Esophagus muscularis mucosa (tissue), 4 donors: Measurements from ENCODE around the gene ARFGAP3. TPM values are rescaled to one million over a fixed set of nuclear protein-coding genes. Genes with fewer than 3 reads are reported as not detected.

Experiments
- DNase-seq: peaks from one replicate; pipeline ENCODE4 v3.0.0-alpha.2; 2017; ENCODE audit errors: extremely low spot score
- H3K27ac ChIP-seq, 4 donors: fragments of 200-600 bp; sonication (generic); replicated peaks in 1 of 4; 1 replicate in 3 of 4; 2 replicates in 1 of 4; pipeline ENCODE4 v1.5.1; 2016 to 2019; ENCODE audit warnings: mild to moderate bottlenecking in 1 of 4
- H3K27me3 ChIP-seq, 4 donors: fragments of 200-600 bp; sonication (generic); one replicate each; pipeline versions ENCODE4 v1.5.1 to v1.6.0; 2016 to 2019
- H3K36me3 ChIP-seq, 4 donors: fragments of 200-600 bp; sonication (generic); one replicate each; pipeline ENCODE4 v1.5.1; 2016 to 2019
- H3K4me1 ChIP-seq, 4 donors: fragments of 200-600 bp; sonication (generic); one replicate each; pipeline ENCODE4 v1.5.1; 2016 to 2019
- H3K4me3 ChIP-seq, 4 donors: fragments of 200-600 bp; sonication (generic); 1 replicate in 2 of 4; 2 replicates in 2 of 4; pipeline ENCODE4 v1.5.1; 2016 to 2019; ENCODE audit warnings: mild to moderate bottlenecking in 4 of 4, moderate library complexity in 1 of 4
- H3K9me3 ChIP-seq, 4 donors: fragments of 200-600 bp; sonication (generic); 1 replicate in 3 of 4; 2 replicates in 1 of 4; pipeline ENCODE4 v1.5.1; 2016 to 2019
- EP300 ChIP-seq: sonication (generic); formaldehyde crosslinking; IDR thresholded peaks from one replicate; pipeline ENCODE4 v1.6.1; 2017; ENCODE audit warnings: antibody characterized with exemption
- POLR2A ChIP-seq: fragments of 450-650 bp; IDR thresholded peaks from one replicate; pipeline ENCODE4 v1.6.1; 2017; ENCODE audit warnings: antibody characterized with exemption, moderate library complexity, mild to moderate bottlenecking, low read depth
- POLR2AphosphoS5 ChIP-seq, 2 donors: sonication (generic); formaldehyde crosslinking; IDR thresholded peaks; one replicate each; pipeline ENCODE4 v1.6.1; 2017; ENCODE audit warnings: antibody characterized with exemption in 2 of 2
- whole genome bisulfite sequencing: methylation state at CpG from one replicate; pipeline ENCODE4 v1.1.5; 2018; 5-methylcytosine and 5-hydroxymethylcytosine counted together
- intact Hi-C: fragments of 100-400 bp; cut with DNase I; formaldehyde crosslinking; loops from one replicate; pipeline ENCODE4 v1.15.1; 2023
- total RNA-seq, 4 donors: library from RNA; depleted of rRNA; stranded (reverse); fragments of >200 nt; gene quantifications; one replicate each; pipeline versions ENCODE4 v1.1.0 to v1.2.1, GENCODE V29; 2016
- TF ChIP-seq, protein P1 (sequence below), 3 experiments: fragments of 200-600 bp in 2 of 3; fragments of 450-650 bp in 1 of 3; sonication (generic) in 2 of 3; IDR thresholded peaks; one replicate each; pipeline ENCODE4 v1.5.1; 2017 to 2019; ENCODE audit warnings: antibody characterized with exemption in 3 of 3, mild to moderate bottlenecking in 2 of 3, moderate library complexity in 1 of 3

Gene ARFGAP3
- total RNA-seq, 4 donors from 2014 or later = 38.8 to 63.5 (median 41.4) TPM

DNA sequence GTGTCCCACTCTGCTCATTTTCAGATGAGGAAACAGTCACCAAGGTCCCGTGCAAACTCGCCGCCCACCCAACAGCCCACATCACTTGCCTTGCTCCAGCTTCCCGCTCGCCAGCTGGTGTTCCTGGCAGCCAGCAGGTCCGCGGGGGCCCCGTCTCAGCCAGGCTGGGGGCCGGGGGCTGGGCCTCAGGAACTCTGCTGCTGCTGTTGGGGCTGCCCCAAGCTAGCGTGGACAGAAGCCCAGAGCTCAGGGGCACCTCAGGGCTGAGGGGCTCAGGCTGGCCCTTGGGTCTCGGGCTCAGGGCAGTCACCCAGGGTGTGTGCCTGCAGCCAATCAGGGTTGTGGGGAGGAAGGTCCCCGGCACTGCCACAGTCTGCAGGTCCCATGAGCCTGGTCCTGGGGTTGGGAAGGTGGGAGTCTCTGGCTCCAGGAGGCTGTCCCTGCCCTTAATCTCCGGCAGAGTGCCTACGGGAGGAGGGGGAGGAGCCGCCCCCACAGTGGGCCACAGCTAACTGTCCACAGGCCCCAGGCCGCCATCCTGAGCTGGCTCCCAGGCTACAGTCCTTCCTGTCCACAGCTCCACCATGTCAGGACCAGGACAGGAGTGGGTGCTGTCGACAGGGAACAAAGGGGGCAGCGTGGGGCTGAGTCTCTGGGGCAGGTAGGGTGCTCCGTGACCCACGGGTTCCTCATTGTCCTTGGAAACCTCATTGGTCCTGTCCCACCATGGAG lies 65.2 kb downstream of the ARFGAP3 start:
- H3K27me3 ChIP-seq = no peaks in the 10 kb centered on the region
- peak overlapping the region; percentile 47 to 76 (median 60) for H3K27ac ChIP-seq
- H3K4me1 ChIP-seq = peaks cover 6 to 30% (median 20%) of the 10 kb centered on the region in 4 donors
- TF ChIP-seq POLR2AphosphoS5 (IDR thresholded peaks at IDR 0.05) (no peak), EP300 (no peak), POLR2A (no peak)
- TF ChIP-seq, protein P1, sequence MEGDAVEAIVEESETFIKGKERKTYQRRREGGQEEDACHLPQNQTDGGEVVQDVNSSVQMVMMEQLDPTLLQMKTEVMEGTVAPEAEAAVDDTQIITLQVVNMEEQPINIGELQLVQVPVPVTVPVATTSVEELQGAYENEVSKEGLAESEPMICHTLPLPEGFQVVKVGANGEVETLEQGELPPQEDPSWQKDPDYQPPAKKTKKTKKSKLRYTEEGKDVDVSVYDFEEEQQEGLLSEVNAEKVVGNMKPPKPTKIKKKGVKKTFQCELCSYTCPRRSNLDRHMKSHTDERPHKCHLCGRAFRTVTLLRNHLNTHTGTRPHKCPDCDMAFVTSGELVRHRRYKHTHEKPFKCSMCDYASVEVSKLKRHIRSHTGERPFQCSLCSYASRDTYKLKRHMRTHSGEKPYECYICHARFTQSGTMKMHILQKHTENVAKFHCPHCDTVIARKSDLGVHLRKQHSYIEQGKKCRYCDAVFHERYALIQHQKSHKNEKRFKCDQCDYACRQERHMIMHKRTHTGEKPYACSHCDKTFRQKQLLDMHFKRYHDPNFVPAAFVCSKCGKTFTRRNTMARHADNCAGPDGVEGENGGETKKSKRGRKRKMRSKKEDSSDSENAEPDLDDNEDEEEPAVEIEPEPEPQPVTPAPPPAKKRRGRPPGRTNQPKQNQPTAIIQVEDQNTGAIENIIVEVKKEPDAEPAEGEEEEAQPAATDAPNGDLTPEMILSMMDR (IDR thresholded peaks at IDR 0.05) = no peak
- no peaks in the 10 kb centered on the region for H3K9me3 ChIP-seq
- 69% methylated on average over 9 of the region's 20 CpGs for WGBS
- H3K4me3 ChIP-seq = no peak overlapping the region
- peaks cover 0 to 24% (median 16%) of the 10 kb centered on the region in 4 donors for H3K36me3 ChIP-seq
- intact Hi-C loops = no loop called here
- DNase-seq = no peak

DNA sequence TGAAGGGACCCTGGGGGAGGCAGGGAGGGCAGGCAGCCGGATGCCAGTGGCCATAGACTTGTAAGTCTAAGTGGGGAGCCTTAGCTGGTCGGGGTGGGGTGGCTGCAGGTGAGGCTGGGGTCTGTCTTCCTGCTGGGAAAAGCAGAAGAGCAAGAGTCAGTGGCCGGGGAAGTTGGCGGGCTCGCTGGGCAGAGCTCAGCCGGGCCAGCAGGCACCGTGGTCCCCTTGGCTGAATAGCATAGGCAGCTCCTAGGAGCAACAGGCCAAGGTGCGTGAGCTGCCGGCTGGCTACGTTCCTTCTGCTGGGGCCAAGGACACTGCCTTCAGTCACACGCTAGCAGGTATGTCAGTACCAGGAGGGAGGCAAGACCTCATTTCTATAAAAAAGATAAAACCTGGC lies 68.6 kb downstream of the ARFGAP3 start:
- WGBS = 91% methylated on average over 9 of the region's 11 CpGs
- Histone ChIP-seq H3K9me3 (no peaks in the 10 kb centered on the region), H3K27me3 (no peaks in the 10 kb centered on the region), H3K4me3 (no peak overlapping the region), H3K27ac (no peak overlapping the region), H3K4me1 (peaks cover 4 to 26% (median 18%) of the 10 kb centered on the region in 4 donors), H3K36me3 (no peaks in the 10 kb centered on the region)
- TF ChIP-seq, protein P1 (IDR thresholded peaks at IDR 0.05) = no peak
- TF ChIP-seq POLR2AphosphoS5 (IDR thresholded peaks at IDR 0.05) (no peak), EP300 (no peak), POLR2A (no peak)
- no peak for DNase-seq
- intact Hi-C loops = no loop called here

DNA sequence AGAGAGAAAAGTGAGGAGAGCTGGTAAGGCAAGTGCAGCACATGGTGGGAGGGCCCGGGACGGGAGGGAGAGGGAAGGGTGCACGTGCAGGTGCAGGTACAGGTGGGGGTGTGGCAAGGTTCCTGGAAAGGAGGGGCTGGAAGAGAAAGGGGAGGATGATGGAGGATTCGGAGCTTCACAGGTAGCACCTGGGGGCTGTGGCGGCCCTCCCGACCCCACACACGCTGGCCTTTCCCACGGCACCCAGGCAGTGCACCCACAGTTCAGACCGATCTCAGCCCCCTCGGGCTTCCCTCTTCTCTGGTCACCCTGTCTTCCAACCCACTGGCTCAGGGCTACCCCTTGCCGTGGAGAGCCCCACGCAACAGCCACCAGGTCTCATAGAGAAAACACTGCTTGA lies 69.1 kb downstream of the ARFGAP3 start:
- WGBS = 85% methylated on average over 11 of the region's 12 CpGs
- Histone ChIP-seq H3K27me3 (no peaks in the 10 kb centered on the region), H3K4me1 (peaks cover 4 to 26% (median 18%) of the 10 kb centered on the region in 4 donors), H3K9me3 (no peaks in the 10 kb centered on the region), H3K27ac (no peak overlapping the region), H3K36me3 (no peaks in the 10 kb centered on the region), H3K4me3 (no peak overlapping the region)
- intact Hi-C loops = no loop called here
- no peak for TF ChIP-seq EP300
- TF ChIP-seq, protein P1 (IDR thresholded peaks at IDR 0.05) = no peak
- no peak for TF ChIP-seq POLR2AphosphoS5 (IDR thresholded peaks at IDR 0.05)
- no peak for TF ChIP-seq POLR2A
- DNase-seq = no peak

DNA sequence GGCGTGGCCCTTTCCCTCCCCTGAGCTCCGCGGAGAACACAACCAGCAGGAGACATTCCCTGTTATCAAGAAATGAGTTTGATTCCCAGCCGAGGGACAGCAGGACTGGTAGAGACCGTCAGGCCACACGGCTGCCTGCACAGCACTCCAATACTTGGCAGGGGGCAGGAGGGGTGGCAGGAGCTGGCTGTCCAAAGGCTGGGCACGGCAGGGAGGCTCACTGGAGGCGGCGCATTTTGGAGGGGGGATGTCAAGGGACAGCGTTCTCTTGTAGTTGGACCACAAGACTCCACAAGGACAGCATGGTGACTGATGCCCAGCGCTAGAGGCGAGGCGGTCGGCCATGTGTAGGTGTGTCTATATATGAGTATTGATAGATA lies 69.7 kb downstream of the ARFGAP3 start:
- no peak overlapping the region for H3K27ac ChIP-seq
- 88% methylated on average over 14 of the region's 14 CpGs for WGBS
- H3K4me3 ChIP-seq = no peak overlapping the region
- no peaks in the 10 kb centered on the region for H3K36me3 ChIP-seq
- intact Hi-C loops = no loop called here
- peaks cover 4 to 22% (median 16%) of the 10 kb centered on the region in 4 donors for H3K4me1 ChIP-seq
- H3K9me3 ChIP-seq = no peaks in the 10 kb centered on the region
- no peak for DNase-seq
- no peaks in the 10 kb centered on the region for H3K27me3 ChIP-seq
- no peak for TF ChIP-seq EP300
- no peak for TF ChIP-seq POLR2AphosphoS5 (IDR thresholded peaks at IDR 0.05)
- TF ChIP-seq, protein P1 (IDR thresholded peaks at IDR 0.05) = no peak
- TF ChIP-seq POLR2A = no peak
